ENCODE data around the gene ERICH6B.

DNA sequence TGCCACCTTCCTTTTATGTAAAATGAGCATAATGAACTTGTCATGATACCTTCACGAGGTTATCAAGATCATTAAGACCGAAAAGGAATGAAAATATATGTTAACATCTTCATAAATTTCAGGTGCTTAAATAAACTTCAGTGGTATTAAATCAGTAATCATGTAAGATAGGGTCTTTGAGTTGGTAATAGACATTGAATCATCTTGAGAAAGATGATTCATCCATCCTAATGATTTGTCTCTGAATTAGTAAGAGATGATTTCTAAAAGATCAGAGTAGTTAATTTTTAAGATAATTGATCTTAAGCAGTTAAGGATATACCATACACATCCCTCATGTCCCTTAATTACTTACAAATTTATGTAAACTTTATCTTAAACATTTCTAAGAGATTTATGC is 98.8 kb downstream of the ERICH6B start:
- no peak for TF ChIP-seq EP300 (IDR thresholded peaks at IDR 0.05; ENCODE audit: borderline replicate concordance)
- no peak for TF ChIP-seq TCF12 (IDR thresholded peaks at IDR 0.05; ENCODE audit: low read depth)
- TF ChIP-seq CEBPB (IDR thresholded peaks at IDR 0.05) = no peak
- no peak for TF ChIP-seq ZBTB7A (IDR thresholded peaks at IDR 0.05; ENCODE audit: low read depth)
- no peak for TF ChIP-seq TAF1 (IDR thresholded peaks at IDR 0.05; ENCODE audit: low read depth)
- no peak for TF ChIP-seq CREB1 (IDR thresholded peaks at IDR 0.05; ENCODE audit: low read depth)
- TF ChIP-seq YY1 (IDR thresholded peaks at IDR 0.05; ENCODE audit: low read depth) = no peak
- TF ChIP-seq, protein P1, sequence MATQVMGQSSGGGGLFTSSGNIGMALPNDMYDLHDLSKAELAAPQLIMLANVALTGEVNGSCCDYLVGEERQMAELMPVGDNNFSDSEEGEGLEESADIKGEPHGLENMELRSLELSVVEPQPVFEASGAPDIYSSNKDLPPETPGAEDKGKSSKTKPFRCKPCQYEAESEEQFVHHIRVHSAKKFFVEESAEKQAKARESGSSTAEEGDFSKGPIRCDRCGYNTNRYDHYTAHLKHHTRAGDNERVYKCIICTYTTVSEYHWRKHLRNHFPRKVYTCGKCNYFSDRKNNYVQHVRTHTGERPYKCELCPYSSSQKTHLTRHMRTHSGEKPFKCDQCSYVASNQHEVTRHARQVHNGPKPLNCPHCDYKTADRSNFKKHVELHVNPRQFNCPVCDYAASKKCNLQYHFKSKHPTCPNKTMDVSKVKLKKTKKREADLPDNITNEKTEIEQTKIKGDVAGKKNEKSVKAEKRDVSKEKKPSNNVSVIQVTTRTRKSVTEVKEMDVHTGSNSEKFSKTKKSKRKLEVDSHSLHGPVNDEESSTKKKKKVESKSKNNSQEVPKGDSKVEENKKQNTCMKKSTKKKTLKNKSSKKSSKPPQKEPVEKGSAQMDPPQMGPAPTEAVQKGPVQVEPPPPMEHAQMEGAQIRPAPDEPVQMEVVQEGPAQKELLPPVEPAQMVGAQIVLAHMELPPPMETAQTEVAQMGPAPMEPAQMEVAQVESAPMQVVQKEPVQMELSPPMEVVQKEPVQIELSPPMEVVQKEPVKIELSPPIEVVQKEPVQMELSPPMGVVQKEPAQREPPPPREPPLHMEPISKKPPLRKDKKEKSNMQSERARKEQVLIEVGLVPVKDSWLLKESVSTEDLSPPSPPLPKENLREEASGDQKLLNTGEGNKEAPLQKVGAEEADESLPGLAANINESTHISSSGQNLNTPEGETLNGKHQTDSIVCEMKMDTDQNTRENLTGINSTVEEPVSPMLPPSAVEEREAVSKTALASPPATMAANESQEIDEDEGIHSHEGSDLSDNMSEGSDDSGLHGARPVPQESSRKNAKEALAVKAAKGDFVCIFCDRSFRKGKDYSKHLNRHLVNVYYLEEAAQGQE (IDR thresholded peaks at IDR 0.05; ENCODE audit: low read depth) = no peak
- no peak for TF ChIP-seq FOXM1 (IDR thresholded peaks at IDR 0.05; ENCODE audit: borderline replicate concordance, low read depth)
- TF ChIP-seq EGR1 (IDR thresholded peaks at IDR 0.05) = no peak
- TF ChIP-seq, protein P2, sequence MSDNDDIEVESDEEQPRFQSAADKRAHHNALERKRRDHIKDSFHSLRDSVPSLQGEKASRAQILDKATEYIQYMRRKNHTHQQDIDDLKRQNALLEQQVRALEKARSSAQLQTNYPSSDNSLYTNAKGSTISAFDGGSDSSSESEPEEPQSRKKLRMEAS (IDR thresholded peaks at IDR 0.05) = no peak
- no peak for TF ChIP-seq RAD21 (IDR thresholded peaks at IDR 0.05; ENCODE audit: low read depth)
- TF ChIP-seq, protein P3, sequence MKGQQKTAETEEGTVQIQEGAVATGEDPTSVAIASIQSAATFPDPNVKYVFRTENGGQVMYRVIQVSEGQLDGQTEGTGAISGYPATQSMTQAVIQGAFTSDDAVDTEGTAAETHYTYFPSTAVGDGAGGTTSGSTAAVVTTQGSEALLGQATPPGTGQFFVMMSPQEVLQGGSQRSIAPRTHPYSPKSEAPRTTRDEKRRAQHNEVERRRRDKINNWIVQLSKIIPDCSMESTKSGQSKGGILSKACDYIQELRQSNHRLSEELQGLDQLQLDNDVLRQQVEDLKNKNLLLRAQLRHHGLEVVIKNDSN (IDR thresholded peaks at IDR 0.05) = no peak
- no peak for TF ChIP-seq TEAD4 (IDR thresholded peaks at IDR 0.05)
